ENCODE measurements around the gene WDR3. TPM values are rescaled to one million over a fixed set of nuclear protein-coding genes. Genes with fewer than 3 reads are reported as not detected.

WDR3 gene
- 18.7 and 20.3 TPM in 2 replicates for total RNA-seq

GRCh38 chr1:117929343-117930172 lies at the start of gene WDR3, which contains the start of gene GDAP2:
Gene WDR3 (plus strand): TSS chr1:117929739. CDS start chr1:117933320, 3,581 bp downstream.
Gene GDAP2 (minus strand): TSS chr1:117929621. CDS start chr1:117920357, 9,264 bp downstream.

Other genes with a start within 250 kb of the WDR3 start
- 6.1 and 7.9 TPM in 2 replicates for gene GDAP2, start 118 bp upstream of the WDR3 start, total RNA-seq